Panc1 (cell line): Measurements from ENCODE around the gene DBNDD2. TPM values are rescaled to one million over a fixed set of nuclear protein-coding genes. Genes with fewer than 3 reads are reported as not detected.

Experiments
- ATAC-seq: fragments of 200-7000 bp; cut with Tn5 transposase; 2 replicates; pipeline ENCODE4 v1.9.1; 2020; ENCODE audit warnings: mild to moderate bottlenecking, moderate library complexity
- BruUV-seq: library from RNA; stranded (reverse); fragments of 400-500 nt; replicated peaks from 2 replicates; lab custom pipeline; 2021; lab: Mats Ljungman, UMichigan
- CTCF ChIA-PET: fragments of 300-600 bp; sonication (Branson Sonifier 250); formaldehyde crosslinking; loops from one replicate; lab custom pipeline; 2022; ENCODE audit warnings: antibody characterized with exemption; lab: Charles Lee
- POLR2A ChIA-PET: fragments of 300-600 bp; sonication (Branson Sonifier 250); formaldehyde crosslinking; loops from one replicate; lab custom pipeline; 2022; ENCODE audit warnings: antibody characterized with exemption; lab: Charles Lee
- DNase-seq: peaks from one replicate; pipeline ENCODE4 v3.0.0-alpha.2; 2010; ENCODE audit warnings: low read depth, low spot score
- H3K27ac ChIP-seq: 2 replicates; pipeline ENCODE4 v1.5.1; 2011; ENCODE audit warnings: mild to moderate bottlenecking, low read length, inconsistent platforms
- H3K27me3 ChIP-seq: fragments of 200-500 bp; sonication (Bioruptor generic); 2 replicates; pipeline ENCODE4 v1.6.0; 2014; ENCODE audit warnings: low read length, inconsistent platforms; ENCODE audit not compliant: control insufficient read depth, insufficient read depth
- H3K36me3 ChIP-seq: fragments of 200-500 bp; sonication (Bioruptor generic); 2 replicates; pipeline ENCODE4 v1.5.1; 2014; ENCODE audit warnings: inconsistent platforms, mild to moderate bottlenecking, low read length, moderate library complexity; ENCODE audit not compliant: control insufficient read depth, insufficient read depth
- H3K4me1 ChIP-seq: 2 replicates; pipeline ENCODE4 v1.5.1; 2011; ENCODE audit warnings: inconsistent platforms, mild to moderate bottlenecking, low read length, moderate library complexity; ENCODE audit not compliant: control insufficient read depth, insufficient read depth
- H3K4me3 ChIP-seq, 2 experiments: 2 replicates each; pipeline ENCODE4 v1.5.1; 2011 to 2012; ENCODE audit warnings: low read depth in 2 of 2, low read length in 2 of 2, mild to moderate bottlenecking in 2 of 2, inconsistent platforms in 1 of 2, moderate library complexity in 1 of 2
- H3K9me3 ChIP-seq: fragments of 200-500 bp; sonication (Bioruptor generic); 2 replicates; pipeline ENCODE4 v1.5.1; 2014; ENCODE audit warnings: low read depth, mild to moderate bottlenecking, inconsistent platforms, low read length, moderate library complexity; ENCODE audit not compliant: control insufficient read depth, insufficient read depth
- POLR2AphosphoS5 ChIP-seq: IDR thresholded peaks from 2 replicates; pipeline ENCODE4 v1.6.1; 2012; ENCODE audit warnings: mild to moderate bottlenecking, low read depth, low read length, moderate library complexity
- SIN3A ChIP-seq: IDR thresholded peaks from 2 replicates; pipeline ENCODE4 v1.6.1; 2012; ENCODE audit warnings: low read depth, mild to moderate bottlenecking, low read length, moderate library complexity, borderline replicate concordance; ENCODE audit not compliant: insufficient read depth
- TCF7L2 ChIP-seq: IDR thresholded peaks from 2 replicates; pipeline ENCODE4 v1.6.1; 2011; ENCODE audit warnings: mild to moderate bottlenecking, low read depth, low read length, inconsistent platforms
- in situ Hi-C: cut with HindIII; loops from 2 replicates; pipeline ENCODE4 v1.10.0; 2016; ENCODE audit warnings: low sequenced_read_pairs, low pct_unique_long_range_greater_than_20kb
- intact Hi-C: fragments of 100-400 bp; cut with micrococcal nuclease; formaldehyde crosslinking; loops from one replicate; pipeline ENCODE4 v1.10.0; 2022; ENCODE audit not compliant: unreplicated experiment
- total RNA-seq: library from RNA; stranded (reverse); gene quantifications from one replicate; pipeline ENCODE4 v1.2.1, GENCODE V29; 2021; ENCODE audit not compliant: unreplicated experiment
- TF ChIP-seq, protein P1 (sequence below): fragments of 450-650 bp; IDR thresholded peaks from 2 replicates; pipeline ENCODE4 v1.5.1; 2017; ENCODE audit warnings: mild to moderate bottlenecking
- TF ChIP-seq, protein P2 (sequence below), 2 experiments: IDR thresholded peaks; 2 replicates each; pipeline ENCODE4 v1.6.1; 2011 to 2012; ENCODE audit warnings: low read depth in 2 of 2, control low read depth in 1 of 2, low read length in 1 of 2, mild to moderate bottlenecking in 1 of 2, moderate library complexity in 1 of 2; ENCODE audit not compliant: insufficient read depth in 1 of 2

Gene DBNDD2
- total RNA-seq, 1 experiment from 2014 or later: 55.4 TPM

DNA sequence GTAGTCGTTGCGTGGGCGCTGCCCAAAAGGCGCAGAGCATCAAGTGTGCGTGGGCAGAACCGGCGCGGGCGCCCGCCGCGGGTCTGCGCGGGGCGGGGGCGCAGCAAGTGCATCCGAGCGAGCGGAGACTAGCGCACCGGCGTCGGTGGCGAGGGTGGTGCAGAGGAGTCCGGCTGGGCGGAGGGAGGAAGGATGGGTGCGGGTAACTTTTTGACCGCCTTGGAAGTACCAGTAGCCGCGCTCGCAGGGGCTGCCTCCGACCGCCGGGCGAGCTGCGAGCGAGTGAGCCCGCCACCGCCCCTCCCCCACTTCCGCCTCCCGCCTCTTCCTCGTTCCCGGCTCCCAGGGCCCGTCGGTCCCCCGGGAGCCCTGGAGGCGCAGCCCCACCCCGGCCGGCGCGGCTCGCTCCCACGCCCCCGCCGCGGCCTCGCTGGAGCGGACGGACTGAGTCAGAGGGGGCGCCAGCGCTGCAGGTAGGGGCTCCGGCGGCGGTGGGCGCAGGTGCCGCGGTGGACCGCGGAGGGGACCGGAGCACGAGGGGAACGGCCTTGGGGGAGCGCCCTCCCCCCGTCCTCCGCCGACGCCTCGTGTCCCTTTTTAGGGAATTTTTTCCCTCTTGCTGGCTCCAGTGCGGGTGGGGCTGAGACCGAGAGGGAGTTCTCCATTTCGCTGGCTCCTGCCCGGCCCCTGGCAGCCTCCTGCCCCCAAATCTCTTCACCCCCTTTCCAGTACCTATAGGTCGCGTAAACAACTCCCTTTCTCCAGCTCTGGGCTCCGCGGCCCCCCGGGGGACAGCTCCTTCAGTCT is 1.6 kb upstream of the DBNDD2 start:
- DNase-seq (no peak), ATAC-seq (peak; percentile 76)
- Histone ChIP-seq H3K4me1 (no peaks in the 10 kb centered on the region; the same call in 1 of the 2 replicates), H3K27ac (peak overlapping the region; percentile 80), H3K27me3 (no peaks in the 10 kb centered on the region), H3K36me3 (peaks cover 10% of the 10 kb centered on the region), H3K9me3 (no peaks in the 10 kb centered on the region), H3K4me3 (peak overlapping the region; percentile 84 to 87)
- POLR2A ChIA-PET: interaction anchor here (0.6 to 1.0 kb wide), 4 partner anchors 11 to 183 kb away, joined by 3 to 6 read pairs (median 3); partner anchors contain the start of gene SYS1
- BruUV-seq: no TSS peak
- CTCF ChIA-PET: interaction anchor here (0.8 kb wide), 1 partner anchor 9 kb away, joined by 3 read pairs; no protein-coding TSS in a partner anchor
- in situ Hi-C loops: no loop called here
- no peak for TF ChIP-seq POLR2AphosphoS5
- TF ChIP-seq, protein P1, sequence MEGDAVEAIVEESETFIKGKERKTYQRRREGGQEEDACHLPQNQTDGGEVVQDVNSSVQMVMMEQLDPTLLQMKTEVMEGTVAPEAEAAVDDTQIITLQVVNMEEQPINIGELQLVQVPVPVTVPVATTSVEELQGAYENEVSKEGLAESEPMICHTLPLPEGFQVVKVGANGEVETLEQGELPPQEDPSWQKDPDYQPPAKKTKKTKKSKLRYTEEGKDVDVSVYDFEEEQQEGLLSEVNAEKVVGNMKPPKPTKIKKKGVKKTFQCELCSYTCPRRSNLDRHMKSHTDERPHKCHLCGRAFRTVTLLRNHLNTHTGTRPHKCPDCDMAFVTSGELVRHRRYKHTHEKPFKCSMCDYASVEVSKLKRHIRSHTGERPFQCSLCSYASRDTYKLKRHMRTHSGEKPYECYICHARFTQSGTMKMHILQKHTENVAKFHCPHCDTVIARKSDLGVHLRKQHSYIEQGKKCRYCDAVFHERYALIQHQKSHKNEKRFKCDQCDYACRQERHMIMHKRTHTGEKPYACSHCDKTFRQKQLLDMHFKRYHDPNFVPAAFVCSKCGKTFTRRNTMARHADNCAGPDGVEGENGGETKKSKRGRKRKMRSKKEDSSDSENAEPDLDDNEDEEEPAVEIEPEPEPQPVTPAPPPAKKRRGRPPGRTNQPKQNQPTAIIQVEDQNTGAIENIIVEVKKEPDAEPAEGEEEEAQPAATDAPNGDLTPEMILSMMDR: no peak; the same call in 1 of the 2 replicates
- 0 out of 2 replicates have a peak, but pooled peaks have one; percentile 18 for TF ChIP-seq SIN3A
- intact Hi-C loops: no loop called here

DNA sequence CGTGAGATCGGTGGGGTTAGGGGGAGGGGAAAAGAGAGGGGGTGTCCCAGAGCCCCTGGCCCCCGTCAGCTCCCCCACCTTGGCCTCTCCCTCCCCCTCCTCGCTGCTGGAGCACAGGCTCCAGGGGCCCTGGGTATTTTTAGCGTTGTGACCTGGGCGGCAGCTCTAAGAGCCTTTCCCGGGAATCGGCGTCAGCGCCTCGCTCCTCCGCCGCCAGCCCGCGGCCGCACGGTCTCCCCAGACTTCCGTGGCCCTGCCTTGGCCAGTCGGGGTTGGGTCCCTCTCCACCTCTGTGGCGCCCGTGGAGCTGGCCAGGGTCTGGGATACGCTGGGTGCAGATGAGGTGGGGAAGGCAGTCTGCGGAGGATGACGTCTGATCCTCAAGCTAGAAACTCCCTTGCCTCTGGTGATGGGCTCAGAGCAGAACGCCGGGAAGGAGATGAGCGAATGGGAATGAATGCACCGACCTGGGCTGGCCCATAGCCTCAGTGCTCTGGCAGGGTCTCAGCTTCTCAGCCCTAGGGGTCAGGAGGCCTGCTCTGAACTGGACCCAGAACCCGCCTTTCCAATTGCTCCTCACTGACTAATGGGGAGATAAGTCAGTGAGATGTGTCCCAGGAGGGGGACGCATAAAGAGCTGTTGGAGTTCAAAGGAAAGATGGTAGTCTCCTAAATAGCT is 883 bp upstream of the DBNDD2 start:
- ATAC-seq (peak; percentile 49), DNase-seq (no peak)
- Histone ChIP-seq H3K36me3 (peaks cover 10% of the 10 kb centered on the region), H3K27me3 (no peaks in the 10 kb centered on the region), H3K27ac (peak overlapping the region; percentile 80), H3K4me3 (peak overlapping the region; percentile 84 to 87), H3K9me3 (no peaks in the 10 kb centered on the region), H3K4me1 (no peaks in the 10 kb centered on the region; the same call in 1 of the 2 replicates)
- ChIA-PET CTCF (interaction anchor here (0.8 kb wide), 1 partner anchor 8 kb away, joined by 3 read pairs; no protein-coding TSS in a partner anchor), POLR2A (interaction anchor here (0.6 to 1.0 kb wide), 5 partner anchors 11 to 324 kb away, joined by 3 to 6 read pairs (median 3); partner anchors contain the start of gene SYS1)
- no TSS peak for BruUV-seq
- intact Hi-C loops: no loop called here
- in situ Hi-C loops: no loop called here
- no peak for TF ChIP-seq POLR2AphosphoS5
- no peak for TF ChIP-seq TCF7L2
- TF ChIP-seq, protein P1: no peak
- TF ChIP-seq, protein P2, sequence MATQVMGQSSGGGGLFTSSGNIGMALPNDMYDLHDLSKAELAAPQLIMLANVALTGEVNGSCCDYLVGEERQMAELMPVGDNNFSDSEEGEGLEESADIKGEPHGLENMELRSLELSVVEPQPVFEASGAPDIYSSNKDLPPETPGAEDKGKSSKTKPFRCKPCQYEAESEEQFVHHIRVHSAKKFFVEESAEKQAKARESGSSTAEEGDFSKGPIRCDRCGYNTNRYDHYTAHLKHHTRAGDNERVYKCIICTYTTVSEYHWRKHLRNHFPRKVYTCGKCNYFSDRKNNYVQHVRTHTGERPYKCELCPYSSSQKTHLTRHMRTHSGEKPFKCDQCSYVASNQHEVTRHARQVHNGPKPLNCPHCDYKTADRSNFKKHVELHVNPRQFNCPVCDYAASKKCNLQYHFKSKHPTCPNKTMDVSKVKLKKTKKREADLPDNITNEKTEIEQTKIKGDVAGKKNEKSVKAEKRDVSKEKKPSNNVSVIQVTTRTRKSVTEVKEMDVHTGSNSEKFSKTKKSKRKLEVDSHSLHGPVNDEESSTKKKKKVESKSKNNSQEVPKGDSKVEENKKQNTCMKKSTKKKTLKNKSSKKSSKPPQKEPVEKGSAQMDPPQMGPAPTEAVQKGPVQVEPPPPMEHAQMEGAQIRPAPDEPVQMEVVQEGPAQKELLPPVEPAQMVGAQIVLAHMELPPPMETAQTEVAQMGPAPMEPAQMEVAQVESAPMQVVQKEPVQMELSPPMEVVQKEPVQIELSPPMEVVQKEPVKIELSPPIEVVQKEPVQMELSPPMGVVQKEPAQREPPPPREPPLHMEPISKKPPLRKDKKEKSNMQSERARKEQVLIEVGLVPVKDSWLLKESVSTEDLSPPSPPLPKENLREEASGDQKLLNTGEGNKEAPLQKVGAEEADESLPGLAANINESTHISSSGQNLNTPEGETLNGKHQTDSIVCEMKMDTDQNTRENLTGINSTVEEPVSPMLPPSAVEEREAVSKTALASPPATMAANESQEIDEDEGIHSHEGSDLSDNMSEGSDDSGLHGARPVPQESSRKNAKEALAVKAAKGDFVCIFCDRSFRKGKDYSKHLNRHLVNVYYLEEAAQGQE (IDR thresholded peaks at IDR 0.05; ENCODE audit: insufficient read depth in 1 of 2, low read depth in 2 of 2, low read length in 1 of 2): no peak
- TF ChIP-seq SIN3A: no peak
